SH-SY5Y (cell line): ENCODE results near the gene MYH9.

Experiments
- GATA2 ChIP-seq: IDR thresholded peaks from 2 replicates; pipeline ENCODE4 v1.6.1; 2011; ENCODE audit warnings: mild to moderate bottlenecking, low read depth, low read length
- GATA3 ChIP-seq: IDR thresholded peaks from 2 replicates; pipeline ENCODE4 v1.6.1; 2011; ENCODE audit warnings: low read depth, mild to moderate bottlenecking, low read length, moderate library complexity

The MYH9 gene

GRCh38 chr22:36234213-36234612, 153.6 kb downstream of the MYH9 start:
- TF ChIP-seq GATA3 (no peak), GATA2 (no peak)

GRCh38 chr22:36233796-36234195, 154.0 kb downstream of the MYH9 start:
- TF ChIP-seq GATA3 = no peak
- TF ChIP-seq GATA2 = no peak

DNA sequence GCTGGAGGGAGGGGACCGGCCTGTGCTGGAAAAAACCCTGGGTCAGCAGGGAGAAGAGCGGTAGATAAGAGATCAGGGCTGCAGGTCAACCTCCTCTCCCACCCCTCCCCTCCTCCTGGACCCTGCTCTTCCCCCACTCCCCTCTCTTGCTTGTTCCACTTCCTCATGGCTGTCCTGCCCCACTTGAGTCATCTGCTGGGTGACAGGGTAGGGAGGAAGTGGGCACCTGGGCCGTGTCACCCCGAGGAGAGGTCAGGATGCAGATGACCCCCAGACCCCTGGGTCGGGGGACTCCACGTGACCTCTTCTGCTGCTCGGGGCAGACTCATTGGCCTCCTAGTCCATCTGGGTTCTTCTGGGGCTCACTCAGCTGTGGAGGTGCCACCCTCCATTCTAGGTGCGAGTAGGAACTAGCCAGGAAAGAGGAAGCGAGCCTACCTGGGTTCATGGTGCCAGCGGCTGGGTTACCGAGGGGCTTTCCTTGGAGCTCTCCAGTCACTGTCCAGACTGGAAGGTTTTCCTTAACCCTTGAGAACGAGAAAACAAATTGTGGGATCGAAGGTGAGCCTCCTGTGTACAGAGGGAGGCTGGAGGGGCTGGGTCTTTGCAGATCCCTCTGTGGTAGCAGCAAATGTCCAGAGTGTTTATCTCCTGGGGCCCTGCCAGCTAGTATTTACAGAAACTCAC, 154.9 kb downstream of the MYH9 start:
- TF ChIP-seq GATA3 (no peak), GATA2 (no peak)
